GM23248 (cell line): Measurements from ENCODE around the gene PTGER3.

Experiments used
- EZH2 ChIP-seq: fragments of 200-600 bp; sonication (generic); IDR thresholded peaks from 2 replicates; pipeline ENCODE4 v1.6.1; 2018; ENCODE audit warnings: antibody characterized with exemption, mild to moderate bottlenecking; ENCODE audit not compliant: insufficient read depth, poor library complexity, severe bottlenecking
- EZH2phosphoT487 ChIP-seq: fragments of 200-600 bp; sonication (generic); IDR thresholded peaks from 2 replicates; pipeline ENCODE4 v1.6.1; 2018; ENCODE audit warnings: antibody characterized with exemption, moderate library complexity, mild to moderate bottlenecking, low read depth; ENCODE audit not compliant: insufficient read depth

DNA sequence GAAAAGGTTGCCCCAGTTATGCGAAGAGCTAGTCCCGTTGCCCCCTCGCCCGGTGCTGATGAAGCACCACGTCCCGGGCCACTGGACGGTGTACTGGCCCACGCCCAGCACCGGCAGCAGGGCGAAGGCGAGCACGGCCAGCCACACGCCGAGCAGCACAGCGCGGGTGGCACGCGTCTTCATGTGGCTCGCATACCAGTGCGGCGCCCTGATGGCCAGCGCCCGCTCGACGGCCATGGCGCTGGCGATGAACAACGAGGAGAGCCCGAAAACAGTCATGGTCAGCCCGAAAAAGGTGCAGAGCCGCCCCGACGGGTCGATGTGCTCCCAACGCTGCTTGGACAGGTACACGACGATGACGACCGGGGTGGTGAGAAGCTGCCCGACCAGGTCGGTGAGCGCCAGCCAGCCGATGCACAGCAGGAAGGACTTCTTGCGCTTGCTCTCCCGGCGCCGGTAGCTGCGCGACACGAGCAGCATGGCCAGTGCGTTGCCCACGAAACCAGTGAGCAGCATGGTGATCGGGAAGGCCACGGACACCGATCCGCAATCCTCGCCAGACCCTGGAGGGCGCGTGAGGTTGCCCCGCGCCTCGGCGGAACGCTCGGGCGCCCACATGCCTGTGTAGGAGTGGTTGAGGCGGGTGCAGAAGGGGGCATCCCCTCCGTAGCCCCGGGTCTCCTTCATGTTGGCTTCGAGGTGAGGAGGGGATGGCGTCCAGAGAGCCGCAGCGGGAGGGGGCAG is 553 bp downstream of the PTGER3 start:
- TF ChIP-seq EZH2phosphoT487: no peak
- TF ChIP-seq EZH2: peak; percentile 35
